Stimulated activated CD4-positive, alpha-beta T cell treated with anti-CD3 and anti-CD28 coated beads, Interleukin-4, amount 100 ng/mL, for 24 hours (primary cell): ENCODE results near the gene RNF217.

Experiments
- DNase-seq: peaks from one replicate; pipeline ENCODE4 v3.0.0-alpha.2; 2020

RNF217 gene

DNA sequence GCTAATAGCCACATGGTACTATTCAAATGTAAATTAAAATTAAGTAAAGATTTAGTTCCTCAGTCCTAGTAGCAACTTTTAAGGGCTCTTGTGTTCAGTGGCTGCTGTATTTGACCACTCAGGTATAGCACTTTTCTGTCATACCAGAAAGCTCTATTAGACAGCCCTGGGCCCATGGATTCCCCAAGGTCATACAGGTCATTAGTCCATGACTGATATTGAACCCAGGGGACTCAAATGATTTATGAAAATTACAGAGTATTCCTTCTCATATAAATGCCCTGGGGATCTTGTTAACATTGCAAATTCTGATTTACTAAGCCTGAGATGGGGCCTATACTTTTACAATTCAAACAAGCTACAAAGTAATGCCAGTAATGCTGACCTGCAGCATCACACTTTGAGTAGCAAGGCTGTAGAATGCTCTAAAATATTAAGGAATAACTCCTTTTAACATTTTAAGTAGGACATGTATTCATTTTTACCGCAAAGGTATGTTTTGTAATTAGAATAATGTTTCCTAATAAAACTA is 29.6 kb downstream of the RNF217 start:
- no peak for DNase-seq

GRCh38 chr6:124993327-124993726 is 31.1 kb downstream of the RNF217 start:
- no peak for DNase-seq

- no peak for DNase-seq
Measured at GRCh38 chr6:124994648-124995047, 32.4 kb downstream of the RNF217 start.

DNA sequence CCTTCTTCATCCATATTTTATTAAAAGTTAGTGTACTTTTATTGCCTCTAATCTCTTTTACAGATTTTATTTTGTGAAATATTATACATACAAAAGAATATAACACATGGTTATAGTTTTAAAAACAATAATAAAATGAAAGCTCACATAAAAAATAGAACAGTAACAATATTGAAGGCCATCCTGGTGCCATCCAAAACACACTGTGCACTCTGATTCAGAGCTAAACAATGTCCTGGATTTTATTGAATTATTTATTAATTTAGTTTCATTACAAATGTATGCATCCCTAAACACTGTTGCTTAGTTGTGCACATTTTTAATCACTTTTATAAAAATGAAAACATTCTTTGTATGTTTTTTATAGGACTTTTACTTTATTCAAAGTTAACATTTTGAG is 32.9 kb downstream of the RNF217 start:
- no peak for DNase-seq

DNA sequence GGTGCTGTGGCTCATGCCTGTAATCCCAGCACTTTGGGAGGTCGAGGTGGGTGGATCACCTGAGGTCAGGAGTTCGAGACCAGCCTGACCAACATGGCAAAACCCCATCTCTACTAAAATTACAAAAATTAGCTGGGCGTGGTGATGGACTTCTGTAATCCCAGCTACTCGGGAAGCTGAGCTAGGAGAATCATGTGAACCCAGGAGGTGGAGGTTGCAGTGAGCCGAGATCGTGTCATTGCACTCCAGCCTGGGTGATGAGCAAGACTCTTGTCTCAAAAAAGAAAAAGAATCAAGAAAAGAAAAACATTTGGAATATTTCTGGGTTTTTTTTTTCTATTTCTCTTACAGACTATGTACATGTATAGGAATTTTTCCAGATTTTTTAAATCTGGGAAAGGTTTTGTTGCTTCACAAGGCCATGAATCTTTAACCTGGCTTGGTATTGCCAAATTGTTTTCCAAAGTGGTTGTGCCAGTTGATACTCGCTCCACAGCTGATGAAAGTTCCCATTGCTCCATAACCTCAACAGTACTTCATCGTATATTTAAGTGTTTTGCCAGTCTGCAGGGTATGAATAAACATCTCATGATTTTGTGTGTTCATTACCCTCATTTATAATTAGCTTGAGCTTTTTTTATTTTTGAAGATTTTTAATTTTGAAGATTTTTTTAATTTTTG is 33.5 kb downstream of the RNF217 start:
- no peak for DNase-seq

DNA sequence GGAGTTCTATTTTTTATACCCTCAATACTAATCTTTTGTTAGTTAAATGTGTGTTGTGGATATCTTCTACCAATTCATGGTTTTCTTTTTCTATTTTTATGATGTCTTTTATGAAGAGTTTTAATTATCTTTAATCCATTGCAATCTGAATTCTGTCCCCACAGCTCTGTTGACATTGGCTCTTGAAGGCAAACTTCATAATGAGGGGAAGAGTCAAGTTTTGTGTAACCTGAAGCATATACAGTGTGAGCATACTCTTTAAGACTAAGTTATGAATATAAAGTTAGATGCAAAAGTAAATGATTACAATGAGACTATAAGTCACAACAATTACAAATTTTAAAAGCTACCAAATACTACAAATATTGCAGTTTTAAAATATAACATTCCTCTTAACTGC is 34.2 kb downstream of the RNF217 start:
- DNase-seq = no peak

DNA sequence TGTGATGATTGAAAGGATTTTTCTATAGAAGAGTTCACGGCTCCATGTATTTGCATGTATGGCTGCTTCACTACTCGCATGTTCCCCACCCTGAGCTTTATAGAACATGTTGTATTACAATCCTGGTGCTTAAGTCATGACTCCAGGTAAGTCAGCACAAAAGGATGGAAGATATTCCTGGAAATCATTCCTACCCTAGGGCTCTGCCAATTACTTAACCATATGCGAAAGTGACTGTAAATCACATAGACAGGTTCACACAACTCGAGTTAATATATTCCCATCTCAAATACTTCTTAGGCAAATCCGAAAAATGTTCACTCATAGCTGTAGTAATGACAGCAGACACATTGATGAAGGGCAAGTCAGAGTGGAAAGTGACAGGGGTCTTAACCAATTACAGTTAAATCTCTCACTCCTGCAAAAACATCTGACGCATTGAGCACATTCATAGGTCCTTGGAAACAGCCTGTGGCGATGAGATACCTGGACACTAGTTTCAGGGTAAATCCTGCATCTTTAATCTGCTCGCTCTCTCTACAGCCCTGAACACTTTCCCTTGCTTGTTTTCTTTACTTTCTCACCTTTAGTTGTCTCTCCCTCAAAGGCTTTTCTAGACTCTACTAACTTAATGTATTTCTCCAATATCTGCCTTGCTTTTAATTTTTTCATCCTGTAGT is 35.1 kb downstream of the RNF217 start:
- no peak for DNase-seq

DNA sequence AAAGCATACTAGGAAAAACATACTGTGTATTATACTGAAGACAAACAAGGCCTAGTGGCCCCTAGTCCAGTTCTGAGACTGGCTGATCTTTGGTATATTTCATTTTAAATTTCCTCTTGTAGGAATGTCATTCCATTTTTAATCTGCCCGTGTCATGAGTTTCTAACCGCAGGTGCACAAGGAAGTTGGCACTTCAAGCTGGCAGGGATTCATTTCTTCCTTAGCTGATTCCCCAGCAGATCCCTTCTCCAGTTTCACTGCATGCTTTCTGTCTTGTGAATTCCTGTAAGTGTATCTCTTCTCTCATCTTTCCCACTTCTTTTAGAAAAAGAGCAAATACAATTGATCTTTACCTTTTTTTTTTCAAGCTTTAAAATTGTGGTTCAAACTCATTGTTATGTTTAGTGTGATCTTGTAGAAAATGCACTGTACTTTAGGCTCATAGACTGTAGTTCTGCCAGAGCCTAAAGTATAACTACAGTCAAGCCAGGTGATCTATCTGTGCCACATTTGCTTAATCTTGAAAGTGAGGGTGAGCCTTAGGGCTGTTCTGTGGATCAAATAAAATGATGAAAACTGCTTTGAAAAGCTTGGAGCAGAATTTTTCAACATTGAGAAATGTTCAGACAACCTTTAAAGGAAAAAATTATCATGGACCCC is 37.0 kb downstream of the RNF217 start:
- DNase-seq = no peak

DNA sequence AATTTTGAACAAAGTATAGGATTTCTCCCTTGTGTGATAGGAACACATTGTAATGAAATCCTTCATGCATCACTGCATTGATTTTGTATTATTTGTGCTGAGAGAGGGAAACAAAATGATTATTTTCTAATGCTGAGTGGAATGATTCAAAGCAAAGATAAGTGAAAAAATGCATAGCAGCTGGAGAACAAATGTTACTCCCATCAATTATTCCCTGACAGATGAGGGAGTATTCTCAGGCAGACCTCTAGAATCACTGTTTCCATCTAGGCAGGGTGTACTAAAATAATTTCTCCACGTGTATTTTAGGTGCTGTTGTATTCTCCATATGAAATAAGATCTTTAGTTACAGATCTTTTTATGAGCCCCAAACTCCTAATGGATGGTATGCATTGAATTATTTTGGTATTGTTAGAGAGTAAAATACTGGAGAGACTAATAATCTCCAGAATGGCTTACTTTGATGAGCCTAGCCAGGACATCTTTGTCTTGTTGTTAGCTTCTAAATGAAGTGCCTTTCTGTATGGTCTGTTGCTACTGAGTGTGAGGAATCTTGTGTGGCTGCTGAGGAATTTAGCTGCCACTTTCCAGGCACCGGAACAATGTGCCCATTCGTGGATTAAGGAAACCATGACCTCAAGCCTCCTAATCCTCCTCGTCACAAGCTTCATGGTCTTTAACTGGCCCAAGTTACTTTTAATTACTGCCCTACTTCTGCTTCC is 39.6 kb downstream of the RNF217 start:
- DNase-seq = no peak

DNA sequence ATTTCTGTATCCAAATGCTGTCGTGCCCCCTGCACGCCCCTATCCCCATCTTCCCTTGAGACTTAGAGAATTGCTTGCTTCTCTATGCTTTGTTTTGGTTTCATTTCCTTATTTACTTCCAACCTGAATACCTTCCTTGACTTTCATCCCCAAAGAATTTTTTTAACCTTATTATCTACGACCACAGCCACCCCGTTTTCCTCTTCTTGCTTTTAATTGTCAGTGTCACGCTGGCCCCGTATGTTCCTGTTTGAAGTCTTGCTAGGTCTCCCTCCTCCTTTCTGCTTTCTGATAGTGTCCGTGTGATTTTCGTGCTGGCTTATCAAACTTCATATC is 40.1 kb downstream of the RNF217 start:
- no peak for DNase-seq

DNA sequence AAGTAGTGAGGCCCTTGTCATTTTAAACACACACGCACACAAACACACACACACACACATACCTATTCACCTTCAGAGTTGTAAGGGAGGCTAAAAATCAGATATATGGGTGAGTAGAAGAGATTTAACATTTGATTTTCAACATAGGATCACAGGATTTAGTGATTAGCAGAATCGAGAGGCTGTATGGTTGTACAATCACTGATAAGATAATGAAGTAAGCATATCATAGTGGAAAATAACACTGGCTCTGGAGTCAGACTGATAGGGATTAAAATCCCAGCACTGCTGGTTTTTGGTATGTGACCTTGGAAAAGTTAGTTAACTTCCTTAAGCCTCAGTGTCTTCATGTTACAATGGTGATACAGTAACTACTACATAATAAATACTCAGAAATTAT is 40.8 kb downstream of the RNF217 start:
- no peak for DNase-seq

DNA sequence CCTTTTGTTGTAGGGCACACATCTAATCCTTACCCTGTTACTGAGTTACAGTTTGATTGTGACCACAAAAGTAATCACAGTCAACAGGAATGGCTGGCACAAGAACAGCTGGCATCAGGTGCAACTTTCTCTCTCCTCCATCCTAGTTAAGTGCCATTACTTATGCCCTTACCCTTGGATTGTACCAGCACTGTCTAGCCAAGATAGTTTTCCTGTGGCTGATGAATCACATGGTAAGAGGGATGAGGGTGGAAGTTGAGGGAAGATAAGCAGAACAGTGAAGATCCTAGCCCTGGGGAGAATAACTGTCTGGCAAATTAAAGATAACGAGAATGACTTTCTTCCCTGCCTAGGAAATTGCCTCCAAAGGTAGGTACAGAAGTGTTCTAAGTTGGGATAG is 42.0 kb downstream of the RNF217 start:
- DNase-seq = no peak

DNA sequence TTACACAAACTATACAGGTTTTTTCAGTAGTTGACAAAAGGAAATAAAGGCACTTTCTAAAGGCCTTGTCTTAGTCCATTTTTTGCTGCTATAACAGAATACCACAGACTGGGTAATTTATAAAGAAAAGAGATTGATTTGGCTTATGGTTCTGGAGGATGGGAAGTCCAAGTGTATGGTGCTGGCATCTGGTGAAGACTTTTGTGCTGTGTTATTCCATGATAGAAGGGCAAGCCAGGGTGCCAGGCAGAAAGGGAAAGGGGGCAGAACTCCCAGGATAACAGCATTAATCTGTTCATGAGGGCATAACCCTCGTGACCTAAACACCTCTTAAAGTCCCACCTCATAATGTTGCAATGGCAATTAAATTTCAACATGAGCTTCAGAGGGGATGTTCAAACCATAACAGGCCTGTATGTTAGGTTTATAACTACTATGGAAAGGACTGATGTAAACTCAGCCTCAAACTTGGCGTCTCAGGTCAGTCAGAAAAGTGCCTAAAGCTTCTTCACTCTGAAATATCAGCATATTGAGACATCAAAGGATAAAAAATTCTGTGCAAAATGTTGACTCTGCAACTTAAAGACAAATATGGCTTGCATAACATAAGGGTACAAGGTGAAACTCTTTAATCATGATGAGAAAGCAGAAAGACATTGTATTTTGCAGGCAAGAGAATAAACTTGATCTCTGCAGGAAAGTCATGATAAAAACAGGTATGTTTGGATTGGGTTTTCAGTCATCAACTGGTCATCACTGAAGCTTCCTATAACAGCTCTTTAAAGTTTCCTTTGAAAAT is 42.8 kb downstream of the RNF217 start:
- DNase-seq = no peak

GRCh38 chr6:125008261-125008703 is 46.0 kb downstream of the RNF217 start:
- DNase-seq = no peak

- no peak for DNase-seq
Measured at GRCh38 chr6:125008957-125009356, 46.7 kb downstream of the RNF217 start.

DNA sequence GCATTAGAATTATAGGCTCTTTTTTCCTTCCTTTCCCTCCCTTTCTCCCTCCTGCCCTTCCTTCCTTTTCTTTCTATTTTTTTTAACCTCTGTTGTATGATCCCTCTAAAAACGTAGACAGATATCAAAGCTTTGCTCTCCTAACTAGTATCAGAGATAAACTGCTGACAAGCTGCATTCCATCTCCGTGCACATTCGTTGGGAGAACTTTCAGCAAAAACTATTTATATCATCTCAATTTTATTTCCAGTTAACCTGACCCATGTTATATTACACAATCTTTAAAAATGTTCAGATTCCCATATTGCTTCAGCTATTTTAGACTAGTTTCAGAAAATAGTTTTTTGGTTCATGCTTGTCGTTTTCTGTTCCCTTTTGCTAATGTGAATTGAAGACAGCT is 47.3 kb downstream of the RNF217 start:
- DNase-seq = no peak

DNA sequence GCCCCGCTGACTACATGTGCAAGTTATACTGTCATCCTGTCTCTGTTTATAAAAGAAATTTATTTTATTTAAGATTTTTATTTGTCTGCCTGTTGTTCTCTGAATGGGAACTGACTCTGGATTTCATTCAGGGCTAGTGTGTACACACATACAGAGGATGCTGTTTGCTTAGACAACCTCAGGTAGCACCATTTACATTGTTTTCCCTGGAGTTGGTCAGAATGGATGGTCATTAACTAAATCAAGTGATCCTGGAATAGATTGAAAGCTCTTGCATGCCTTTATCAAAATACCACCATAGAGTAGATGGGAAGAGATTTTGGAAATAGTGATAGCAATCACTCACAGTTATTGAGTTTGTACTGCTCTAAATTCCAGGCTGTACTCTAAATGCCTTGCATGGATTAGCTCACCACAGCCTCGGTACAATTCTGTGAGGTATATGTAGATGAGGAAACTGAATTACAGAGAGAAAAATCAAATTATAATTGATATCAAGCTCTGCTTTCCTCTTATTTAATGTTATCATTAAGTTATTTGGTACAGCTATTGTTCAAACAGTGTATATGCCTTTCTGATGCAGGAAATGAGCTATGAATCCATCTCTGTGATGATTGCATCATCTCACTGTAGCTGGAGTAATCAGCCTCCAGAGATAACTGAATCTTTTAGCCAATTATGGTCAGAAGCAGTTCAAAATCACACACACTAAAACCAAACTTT is 51.9 kb downstream of the RNF217 start:
- DNase-seq = no peak

DNA sequence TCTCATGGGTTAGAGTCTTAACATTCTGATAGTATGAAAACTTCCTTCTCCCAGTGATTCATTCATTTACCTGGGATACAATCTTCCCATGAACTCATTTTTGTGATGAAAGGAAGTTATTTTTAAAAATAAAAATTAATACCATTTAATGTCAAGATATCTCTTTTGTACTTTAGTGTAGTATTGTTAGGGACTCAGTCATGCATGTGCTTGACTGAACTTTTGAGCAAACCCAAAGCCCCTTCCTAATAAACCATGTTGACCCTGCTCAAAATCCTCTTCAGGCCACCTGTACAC is 52.4 kb downstream of the RNF217 start:
- no peak for DNase-seq

- no peak for DNase-seq
Measured at GRCh38 chr6:125015152-125015551, 52.9 kb downstream of the RNF217 start.

DNA sequence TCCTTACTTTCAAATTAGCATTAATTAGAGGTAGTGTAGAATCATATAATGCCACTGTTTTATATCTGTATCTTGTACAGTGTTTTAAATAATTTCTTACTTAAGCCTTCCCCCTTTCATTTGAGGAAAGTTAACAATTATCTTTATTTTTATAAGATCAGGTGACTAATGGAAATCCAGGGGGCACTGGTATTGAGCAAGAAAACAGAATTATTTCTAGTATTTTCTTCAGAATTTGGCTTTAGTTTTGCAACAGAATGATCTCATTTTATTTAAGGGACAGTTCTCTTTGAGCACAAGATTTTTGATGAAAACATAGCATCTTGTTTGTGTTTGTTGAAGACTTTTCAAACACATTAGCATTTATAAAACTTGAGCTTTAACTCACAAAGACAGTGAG is 55.9 kb downstream of the RNF217 start:
- no peak for DNase-seq

- no peak for DNase-seq
Measured at GRCh38 chr6:125019281-125019680, 57.0 kb downstream of the RNF217 start.

- no peak for DNase-seq
Measured at GRCh38 chr6:125019918-125020317, 57.7 kb downstream of the RNF217 start.
